K562 (cell line): ENCODE data around the gene MYBPH. TPM values are rescaled to one million over a fixed set of nuclear protein-coding genes. Genes with fewer than 3 reads are reported as not detected.

Experiments
- ATAC-seq: fragments of 200-7000 bp; cut with Tn5 transposase; 3 replicates; pipeline ENCODE4 v1.9.1; 2020; ENCODE audit warnings: moderate library complexity
- BruUV-seq: library from RNA; stranded (reverse); fragments of 400-500 nt; replicated peaks from 2 replicates; lab custom pipeline; 2021; lab: Mats Ljungman, UMichigan
- CTCF ChIA-PET: fragments of 300-600 bp; formaldehyde crosslinking; extraction: SDS; loops from one replicate; lab custom pipeline; 2021; ENCODE audit warnings: low intra/inter-chr PET ratio; lab: Yijun Ruan, JAX
- POLR2A ChIA-PET: fragments of 300-600, 350-650 bp; sonication (Branson Sonifier 250); formaldehyde crosslinking; extraction: SDS; loops from one replicate; lab custom pipeline; 2021; ENCODE audit warnings: antibody characterized with exemption, inconsistent platforms; lab: Yijun Ruan, JAX
- DNase-seq, 4 experiments: peaks; one replicate each; pipeline versions ENCODE4 v3.0.0 to v3.0.0-alpha.2; 2011 to 2018; ENCODE audit warnings: low spot score in 3 of 4, mixed read lengths in 3 of 4; ENCODE audit errors: extremely low read depth in 1 of 4
- FAIRE-seq: peaks from 2 replicates; lab custom pipeline; 2011; peaks lifted over from hg19 to GRCh38; lab: Jason Lieb, UNC
- H2AFZ ChIP-seq: 2 replicates; pipeline ENCODE4 v1.6.0; 2011; ENCODE audit warnings: low read depth, low read length, control low read depth, inconsistent platforms
- H3K27ac ChIP-seq: fragments of 200-600 bp; 3 replicates; pipeline ENCODE4 v1.8.0; 2011; ENCODE audit warnings: low read depth, mild to moderate bottlenecking, control low read depth, inconsistent platforms, low read length, moderate library complexity, mixed read lengths; ENCODE audit errors: extremely low read depth
- H3K27me3 ChIP-seq, 2 experiments: fragments of 300-600 bp in 1 of 2; 2 replicates in 1 of 2; 3 replicates in 1 of 2; pipeline versions ENCODE4 v1.6.0 to v1.8.0; 2011; ENCODE audit warnings: inconsistent platforms in 2 of 2, low read length in 2 of 2, mild to moderate bottlenecking in 1 of 2, mixed read lengths in 1 of 2, moderate library complexity in 1 of 2; ENCODE audit not compliant: control insufficient read depth in 2 of 2, insufficient read depth in 2 of 2
- H3K36me3 ChIP-seq: fragments of 300-600 bp; 3 replicates; pipeline ENCODE4 v1.8.0; 2011; ENCODE audit warnings: mild to moderate bottlenecking, low read length, inconsistent platforms; ENCODE audit not compliant: control insufficient read depth, insufficient read depth
- H3K4me1 ChIP-seq, 2 experiments: fragments of 200-600 bp in 1 of 2; replicated peaks in 1 of 2; 2 replicates in 1 of 2; 3 replicates in 1 of 2; pipeline versions ENCODE4 v1.5.1 to v1.8.0; 2011; ENCODE audit warnings: inconsistent platforms in 2 of 2, low read length in 2 of 2, mild to moderate bottlenecking in 1 of 2, mixed read lengths in 1 of 2, moderate library complexity in 1 of 2; ENCODE audit not compliant: control insufficient read depth in 2 of 2, insufficient read depth in 2 of 2
- H3K4me2 ChIP-seq: 2 replicates; pipeline ENCODE4 v1.6.1; 2011; ENCODE audit warnings: low read length, control low read depth, inconsistent platforms, mixed read lengths; ENCODE audit not compliant: insufficient read depth
- H3K4me3 ChIP-seq: fragments of 200-600 bp; sonication (generic), shearing (Covaris generic); 2 replicates; pipeline ENCODE4 v1.5.1; 2016; ENCODE audit warnings: control low read depth, inconsistent platforms
- H3K79me2 ChIP-seq: fragments of 200-600 bp; 3 replicates; pipeline ENCODE4 v1.8.0; 2011; ENCODE audit warnings: low read length, inconsistent platforms; ENCODE audit not compliant: control insufficient read depth, insufficient read depth
- H3K9ac ChIP-seq, 2 experiments: 2 replicates each; pipeline versions ENCODE4 v1.6.0 to v1.6.1; 2011; ENCODE audit warnings: low read depth in 2 of 2, low read length in 2 of 2, control low read depth in 1 of 2, inconsistent platforms in 1 of 2, mild to moderate bottlenecking in 1 of 2, mixed read lengths in 1 of 2; ENCODE audit not compliant: insufficient read depth in 1 of 2
- H3K9me1 ChIP-seq: one replicate; pipeline ENCODE4 v1.6.0; 2011; ENCODE audit warnings: inconsistent platforms, mild to moderate bottlenecking, low read length, moderate library complexity; ENCODE audit not compliant: control insufficient read depth, insufficient read depth
- H3K9me3 ChIP-seq: replicated peaks from 2 replicates; pipeline ENCODE4 v1.5.1; 2011; ENCODE audit warnings: low read depth, low read length, inconsistent platforms; ENCODE audit not compliant: control insufficient read depth, insufficient read depth
- H4K20me1 ChIP-seq: replicated peaks from 2 replicates; pipeline ENCODE4 v1.6.1; 2011; ENCODE audit warnings: low read length, inconsistent platforms, mixed read lengths; ENCODE audit not compliant: control insufficient read depth, insufficient read depth
- BCOR ChIP-seq: fragments of 450-650 bp; IDR thresholded peaks from 2 replicates; pipeline ENCODE4 v1.6.1; 2016
- COPS2 ChIP-seq: fragments of 450-650 bp; conservative IDR thresholded peaks from 2 replicates; pipeline ENCODE4 v1.6.1; 2016; ENCODE audit warnings: mild to moderate bottlenecking, moderate library complexity
- EGR1 ChIP-seq: fragments of 450-650 bp; conservative IDR thresholded peaks from 2 replicates; pipeline ENCODE4 v1.6.1; 2017; ENCODE audit warnings: mild to moderate bottlenecking
- MYBL2 ChIP-seq, 2 experiments: fragments of 450-650 bp in 1 of 2; sonication (generic) in 1 of 2; formaldehyde crosslinking in 1 of 2; IDR thresholded peaks; 2 replicates each; pipeline versions ENCODE4 v1.6.1 to v1.8.1; 2017 to 2022; ENCODE audit warnings: borderline replicate concordance in 1 of 2, inconsistent platforms in 1 of 2, low read depth in 1 of 2, mild to moderate bottlenecking in 1 of 2, missing genetic modification reagents in 1 of 2, moderate library complexity in 1 of 2
- RBM15 ChIP-seq: fragments of 200-400 bp; formaldehyde crosslinking; IDR thresholded peaks from 2 replicates; pipeline ENCODE4 v1.6.1; 2018; ENCODE audit warnings: mild to moderate bottlenecking, low read length, moderate library complexity; ENCODE audit not compliant: insufficient read depth
- SMAD1 ChIP-seq: fragments of 150-350 bp; IDR thresholded peaks from 2 replicates; pipeline ENCODE4 v1.6.1; 2014; ENCODE audit warnings: low read length, low read depth; ENCODE audit not compliant: partially characterized antibody
- TOE1 ChIP-seq, 2 experiments: fragments of 450-650 bp in 1 of 2; sonication (generic) in 1 of 2; formaldehyde crosslinking in 1 of 2; IDR thresholded peaks; 2 replicates each; pipeline versions ENCODE4 v1.7.1 to v1.8.0; 2016 to 2022; ENCODE audit warnings: borderline replicate concordance in 2 of 2, mild to moderate bottlenecking in 2 of 2, antibody characterized with exemption in 1 of 2, inconsistent platforms in 1 of 2, low read depth in 1 of 2, missing genetic modification reagents in 1 of 2, moderate library complexity in 1 of 2
- USF1 ChIP-seq: sonication (generic); formaldehyde crosslinking; IDR thresholded peaks from 2 replicates; pipeline ENCODE4 v1.9.0; 2022; ENCODE audit warnings: mild to moderate bottlenecking, missing genetic modification reagents
- ZBTB7A ChIP-seq: IDR thresholded peaks from 2 replicates; pipeline ENCODE4 v1.6.1; 2011; ENCODE audit warnings: low read depth, mild to moderate bottlenecking, low read length, moderate library complexity, borderline replicate concordance; ENCODE audit not compliant: control insufficient read depth
- ZFP36 ChIP-seq: fragments of 150-350 bp; IDR thresholded peaks from 2 replicates; pipeline ENCODE4 v1.6.1; 2018; ENCODE audit warnings: low read length, low read depth; ENCODE audit not compliant: partially characterized antibody
- ZNF436 ChIP-seq: fragments of 250-450, 450-650 bp; sonication (Bioruptor Pico); formaldehyde crosslinking; IDR thresholded peaks from 2 replicates; pipeline ENCODE4 v1.7.0; 2020; ENCODE audit warnings: mild to moderate bottlenecking
- WGBS: fragments of 100-300 bp; shearing (Covaris generic); methylation state at CpG from one replicate; pipeline ENCODE4 v1.1.6; 2016; ENCODE audit warnings: low coverage, mixed read lengths; ENCODE audit not compliant: insufficient coverage; ENCODE audit errors: missing lambda C conversion rate; 5-methylcytosine and 5-hydroxymethylcytosine counted together
- in situ Hi-C: fragments of 300-500 bp; cut with MboI; formaldehyde crosslinking; loops from 4 replicates; pipeline ENCODE4 v1.15.0; 2018; ENCODE audit warnings: inconsistent platforms, mixed read lengths
- intact Hi-C: fragments of 100-400 bp; cut with micrococcal nuclease; formaldehyde crosslinking; loops from 2 replicates; pipeline ENCODE4 v1.14.2; 2022
- polyA plus RNA-seq, 8 experiments: library from polyadenylated mRNA; depleted of rRNA in 4 of 8; stranded (reverse) in 5 of 8; unstranded in 3 of 8; fragments of >200 nt; fragmentation: Nextera tagmentation in 2 of 8; fragmentation: Illumina TruSeq in 1 of 8; extraction: Ambion mirVana in 2 of 8; extraction: Trizol in 1 of 8; gene quantifications; 2 replicates each; pipeline versions ENCODE4 v1.2.1 to v1.2.3, GENCODE V29; 2011 to 2014; ENCODE audit warnings: inconsistent platforms in 1 of 8, missing spikeins in 1 of 8
- total RNA-seq, 7 experiments: library from RNA; depleted of rRNA in 6 of 7; stranded (reverse); fragments of >200 nt in 6 of 7; fragmentation: Illumina TruSeq in 2 of 7; extraction: Trizol in 2 of 7; gene quantifications; 2 replicates each; pipeline versions ENCODE4 v1.2.1 to v1.2.3, GENCODE V29; 2011 to 2021; ENCODE audit warnings: low replicate concordance in 1 of 7
- TF ChIP-seq, protein P1 (sequence below): fragments of 250-450 bp; sonication (Bioruptor Pico); IDR thresholded peaks from 2 replicates; pipeline ENCODE4 v1.8.0; 2021; ENCODE audit warnings: moderate library complexity, mild to moderate bottlenecking, inconsistent platforms

The MYBPH gene
- total and polyA plus RNA-seq, 9 of the 15 experiments (the other 6 are each of a cell fraction or from before 2014, with no cell fraction given) = 0.13 TPM; not detected in 8

GRCh38 chr1:203174324-203174985 is 1.2 kb downstream of the MYBPH start:
- H3K4me2 ChIP-seq = no peak overlapping the region
- no TSS peak for BruUV-seq
- FAIRE-seq = no peak
- CTCF ChIA-PET = no interaction called here
- DNase-seq = no peak
- H3K27ac ChIP-seq = no peak overlapping the region
- peaks cover 0 to 8% of the 10 kb centered on the region in 2 experiments; a peak in 1 of 5 replicates for H3K4me1 ChIP-seq
- in situ Hi-C loops = no loop called here
- H3K9me1 ChIP-seq = no peaks in the 10 kb centered on the region
- intact Hi-C loops = no loop called here
- peaks cover 29% of the 10 kb centered on the region; the same call in 1 of the 2 replicates for H4K20me1 ChIP-seq
- no peak overlapping the region for H2AFZ ChIP-seq
- no peak overlapping the region for H3K9ac ChIP-seq
- H3K27me3 ChIP-seq = peaks cover 10 to 70% of the 10 kb centered on the region in 2 experiments; a peak in 4 of 5 replicates
- ATAC-seq = no peak
- H3K9me3 ChIP-seq = no peaks in the 10 kb centered on the region
- H3K4me3 ChIP-seq = no peak overlapping the region
- peak; percentile 59 for TF ChIP-seq ZFP36
- TF ChIP-seq ZBTB7A = no peak
- TF ChIP-seq BCOR = peak; percentile 84
- no peak for TF ChIP-seq ZNF436 (CRISPR knock-in tag)
- TF ChIP-seq, all 486 proteins: peak for 2
- 2% methylated on average over 12 of the region's 12 CpGs for WGBS
- Histone ChIP-seq H3K36me3 (no peaks in the 10 kb centered on the region), H3K79me2 (no peaks in the 10 kb centered on the region)
- POLR2A ChIA-PET = interaction anchor here (1.1 kb wide), 1 partner anchor 48 kb away, joined by 5 read pairs; no protein-coding TSS in a partner anchor

GRCh38 chr1:203173566-203173965 is 2.1 kb downstream of the MYBPH start:
- BruUV-seq = no TSS peak
- Histone ChIP-seq H3K36me3 (no peaks in the 10 kb centered on the region), H3K4me2 (no peak overlapping the region), H3K9ac (no peak overlapping the region), H3K27ac (no peak overlapping the region), H3K4me1 (peaks cover 0 to 8% of the 10 kb centered on the region in 2 experiments; a peak in 1 of 5 replicates), H4K20me1 (peaks cover 29% of the 10 kb centered on the region; the same call in 1 of the 2 replicates), H3K27me3 (peaks cover 8 to 69% of the 10 kb centered on the region in 2 experiments; a peak in 4 of 5 replicates), H3K79me2 (no peaks in the 10 kb centered on the region), H3K9me1 (no peaks in the 10 kb centered on the region), H2AFZ (no peak overlapping the region), H3K9me3 (no peaks in the 10 kb centered on the region), H3K4me3 (no peak overlapping the region)
- CTCF ChIA-PET = interaction anchor here (2.5 kb wide), 1 partner anchor 134 kb away, joined by 12 read pairs; no protein-coding TSS in a partner anchor
- POLR2A ChIA-PET = interaction anchor here (0.7 to 1.0 kb wide), 2 partner anchors 9 to 229 kb away, joined by 3 to 6 read pairs; no protein-coding TSS in a partner anchor
- WGBS = 0% methylated on average over 5 of the region's 5 CpGs
- DNase-seq (no peak), ATAC-seq (no peak), FAIRE-seq (no peak)
- intact Hi-C loops (no loop called here), in situ Hi-C loops (no loop called here)
- TF ChIP-seq USF1 (CRISPR knock-in tag) (no peak), SMAD1 (no peak), EGR1 (no peak), COPS2 (no peak), TOE1 (IDR thresholded peaks at IDR 0.05; ENCODE audit: borderline replicate concordance) (no peak), TOE1 (CRISPR knock-in tag; IDR thresholded peaks at IDR 0.05; ENCODE audit: borderline replicate concordance, low read depth) (no peak), MYBL2 (IDR thresholded peaks at IDR 0.05; ENCODE audit: low read depth) (no peak), MYBL2 (CRISPR knock-in tag; IDR thresholded peaks at IDR 0.05; ENCODE audit: borderline replicate concordance) (no peak), RBM15 (no peak)
- TF ChIP-seq, protein P1, sequence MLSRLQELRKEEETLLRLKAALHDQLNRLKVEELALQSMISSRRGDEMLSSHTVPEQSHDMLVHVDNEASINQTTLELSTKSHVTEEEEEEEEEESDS (CRISPR knock-in tag) = no peak
